Chondrocyte (in vitro differentiated cells): ENCODE results near the gene PRSS38. TPM values are rescaled to one million over a fixed set of nuclear protein-coding genes. Genes with fewer than 3 reads are reported as not detected.

Experiments used
- DNase-seq: peaks from one replicate; pipeline ENCODE4 v3.0.0; 2021; ENCODE audit warnings: mixed read lengths, low spot score
- H3K27ac Mint-ChIP-seq: one replicate; pipeline ENCODE4 v1.8.0; 2021; ENCODE audit warnings: mild to moderate bottlenecking, moderate library complexity, mixed read lengths; ENCODE audit not compliant: unreplicated experiment
- H3K27me3 Mint-ChIP-seq: 2 replicates; pipeline ENCODE4 v1.8.0; 2021; ENCODE audit warnings: low read depth, mixed read lengths
- H3K36me3 Mint-ChIP-seq: 2 replicates; pipeline ENCODE4 v1.8.0; 2021; ENCODE audit warnings: low read depth, mixed read lengths
- H3K4me1 Mint-ChIP-seq: 2 replicates; pipeline ENCODE4 v1.8.0; 2021; ENCODE audit warnings: low read depth, mild to moderate bottlenecking, mixed read lengths
- H3K4me3 Mint-ChIP-seq: one replicate; pipeline ENCODE4 v1.8.0; 2021; ENCODE audit warnings: mild to moderate bottlenecking, moderate library complexity, mixed read lengths; ENCODE audit not compliant: unreplicated experiment
- H3K9me3 Mint-ChIP-seq: 2 replicates; pipeline ENCODE4 v1.8.0; 2021; ENCODE audit warnings: low read depth, mixed read lengths
- CTCF ChIP-seq: fragments of 200-600 bp; sonication (generic); IDR thresholded peaks from 2 replicates; pipeline ENCODE4 v1.5.0; 2021; ENCODE audit warnings: antibody characterized with exemption, mild to moderate bottlenecking, moderate library complexity
- total RNA-seq: library from RNA; stranded (reverse); gene quantifications from 3 replicates; pipeline ENCODE4 v1.2.1, GENCODE V29; 2021

PRSS38 gene
- total RNA-seq, 1 donor from 2014 or later: not detected

GRCh38 chr1:227779685-227780084 lies 35.8 kb upstream of the PRSS38 start:
- Mint-ChIP-seq H3K9me3 (no peaks in the 10 kb centered on the region), H3K27me3 (no peaks in the 10 kb centered on the region), H3K4me1 (peaks cover 16% of the 10 kb centered on the region), H3K36me3 (peaks cover 9% of the 10 kb centered on the region), H3K27ac (no peak overlapping the region), H3K4me3 (no peak overlapping the region)
- no peak for TF ChIP-seq CTCF
- DNase-seq: no peak

DNA sequence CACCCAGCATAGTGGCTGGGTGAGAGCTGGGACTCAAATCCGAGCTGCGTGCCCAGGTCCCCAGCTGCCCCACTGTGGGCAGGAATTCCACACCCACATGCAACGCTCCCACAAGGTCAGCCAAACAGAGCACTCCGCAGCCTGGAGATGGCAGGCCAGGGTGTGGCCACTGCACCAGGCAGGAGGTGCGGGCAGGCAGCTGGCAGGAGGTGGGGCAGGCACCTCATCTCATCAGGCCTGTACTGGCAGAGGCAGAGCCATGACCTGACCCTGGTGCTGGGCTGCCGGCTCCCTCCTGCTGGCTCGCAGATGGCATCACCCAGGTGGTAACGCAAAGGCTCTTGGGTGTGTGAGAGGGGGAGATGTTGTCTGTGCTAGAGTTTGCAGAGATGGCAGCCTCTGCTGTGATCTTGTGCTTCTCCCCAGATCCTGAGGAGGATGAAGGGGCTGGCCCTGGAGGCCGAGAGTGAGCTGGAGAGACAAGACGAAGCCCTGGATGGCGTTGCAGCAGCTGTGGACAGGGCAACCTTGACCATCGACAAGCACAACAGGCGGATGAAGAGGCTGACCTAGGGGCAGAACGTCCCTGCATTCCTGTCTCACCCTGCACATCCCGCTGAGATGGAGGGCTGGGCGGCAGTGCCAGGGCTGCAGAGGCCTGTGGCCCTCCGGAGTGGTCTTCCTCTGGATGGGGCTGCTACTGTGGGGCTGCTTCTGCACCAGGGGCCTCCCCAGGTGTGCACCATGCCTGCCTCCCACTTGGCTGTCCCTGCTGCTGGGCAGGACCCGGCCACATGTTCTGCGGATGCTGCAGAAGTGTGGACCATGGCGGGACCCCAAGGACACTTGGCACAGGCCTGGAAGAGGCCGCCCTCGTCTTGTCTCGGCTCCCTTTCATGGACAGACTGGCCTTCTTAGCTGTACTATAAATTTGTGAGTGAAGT lies 35.1 kb upstream of the PRSS38 start:
- no peaks in the 10 kb centered on the region for H3K9me3 Mint-ChIP-seq
- DNase-seq: no peak
- H3K4me3 Mint-ChIP-seq: no peak overlapping the region
- no peak for TF ChIP-seq CTCF
- H3K27ac Mint-ChIP-seq: no peak overlapping the region
- peaks cover 9% of the 10 kb centered on the region for H3K36me3 Mint-ChIP-seq
- no peaks in the 10 kb centered on the region for H3K27me3 Mint-ChIP-seq
- peaks cover 16% of the 10 kb centered on the region for H3K4me1 Mint-ChIP-seq

DNA sequence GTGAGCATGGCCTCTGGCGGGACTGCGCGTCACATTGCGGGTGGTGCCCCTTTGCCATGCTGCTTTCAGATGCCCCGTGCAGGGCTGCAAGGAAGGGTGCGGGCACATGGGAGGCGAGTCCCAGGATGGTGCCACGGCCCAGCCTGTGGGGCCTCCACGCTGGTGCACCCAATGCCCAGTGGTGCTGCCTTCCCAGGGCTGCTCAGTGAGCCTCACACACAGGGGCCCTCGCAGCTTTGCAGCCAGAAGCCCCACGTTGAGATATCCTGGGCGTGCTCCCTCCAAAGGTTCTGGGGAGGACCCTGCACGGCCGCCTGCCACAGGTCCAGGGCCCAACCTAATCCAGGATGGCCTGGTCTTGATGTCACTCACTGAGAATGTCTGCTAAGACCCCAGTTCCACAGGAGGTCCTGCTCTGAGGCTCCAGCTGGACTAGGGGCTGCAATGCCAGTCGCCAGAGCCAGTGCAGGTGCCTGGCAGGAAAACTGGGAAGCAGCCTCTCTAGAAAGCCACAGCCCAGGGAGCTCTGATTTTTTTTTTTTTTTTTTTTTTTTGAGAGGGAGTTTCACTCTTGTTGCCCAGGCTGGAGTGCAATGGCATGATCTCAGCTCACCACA lies 34.1 kb upstream of the PRSS38 start:
- Mint-ChIP-seq H3K9me3 (no peaks in the 10 kb centered on the region), H3K4me1 (peaks cover 10% of the 10 kb centered on the region), H3K4me3 (no peak overlapping the region), H3K36me3 (peaks cover 6% of the 10 kb centered on the region), H3K27ac (no peak overlapping the region), H3K27me3 (no peaks in the 10 kb centered on the region)
- no peak for DNase-seq
- no peak for TF ChIP-seq CTCF

DNA sequence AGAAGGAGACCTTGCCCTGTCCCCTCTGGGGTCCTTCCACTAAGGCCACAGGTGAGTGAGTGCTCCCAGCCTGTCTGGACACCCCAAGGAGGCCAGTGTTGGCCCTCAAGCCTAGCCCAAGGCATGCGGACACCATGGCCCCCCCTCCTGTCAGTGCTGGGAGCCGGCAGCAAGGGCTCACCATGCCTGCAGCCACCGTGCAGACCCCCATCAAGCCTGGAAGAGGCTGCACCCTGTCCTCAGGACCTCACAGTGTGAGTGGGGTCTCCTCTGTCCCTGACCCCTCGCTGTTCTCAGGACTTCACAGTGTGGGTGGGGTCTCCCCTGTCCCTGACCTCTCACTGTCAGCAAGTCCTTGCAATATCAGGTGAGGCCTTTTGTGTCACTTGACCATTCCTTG lies 33.2 kb upstream of the PRSS38 start:
- H3K27me3 Mint-ChIP-seq: no peaks in the 10 kb centered on the region
- no peaks in the 10 kb centered on the region for H3K9me3 Mint-ChIP-seq
- no peak overlapping the region for H3K4me3 Mint-ChIP-seq
- H3K27ac Mint-ChIP-seq: no peak overlapping the region
- peaks cover 11% of the 10 kb centered on the region for H3K4me1 Mint-ChIP-seq
- no peak for TF ChIP-seq CTCF
- DNase-seq: no peak
- peaks cover 6% of the 10 kb centered on the region for H3K36me3 Mint-ChIP-seq

GRCh38 chr1:227785094-227785804 lies 30.2 kb upstream of the PRSS38 start:
- no peaks in the 10 kb centered on the region for H3K9me3 Mint-ChIP-seq

More at GRCh38 chr1:227785094-227785804, 30.2 kb upstream of the PRSS38 start:
- Mint-ChIP-seq H3K27me3 (no peaks in the 10 kb centered on the region), H3K4me3 (no peak overlapping the region), H3K27ac (no peak overlapping the region), H3K36me3 (peaks cover 6% of the 10 kb centered on the region), H3K4me1 (peaks cover 20% of the 10 kb centered on the region)
- TF ChIP-seq CTCF: no peak
- DNase-seq: no peak
